SK-N-SH treated with all-trans-retinoic acid at 6 μM for 48 hours (cell line): ENCODE data around the gene PRPH2.

Experiments
- OSR1 ChIP-seq: fragments of 250-450 bp; sonication (Bioruptor Pico); IDR thresholded peaks from 2 replicates; pipeline ENCODE4 v1.8.0; 2022; ENCODE audit warnings: moderate library complexity, mild to moderate bottlenecking, inconsistent platforms
- SNAI2 ChIP-seq: fragments of 250-450 bp; sonication (Bioruptor Pico); IDR thresholded peaks from 2 replicates; pipeline ENCODE4 v1.5.0; 2020; ENCODE audit warnings: mild to moderate bottlenecking, moderate library complexity
- TOX ChIP-seq: fragments of 250-450 bp; sonication (Bioruptor Pico); IDR thresholded peaks from 2 replicates; pipeline ENCODE4 v1.8.0; 2021; ENCODE audit warnings: mild to moderate bottlenecking, moderate library complexity, borderline replicate concordance
- ZC3H10 ChIP-seq: fragments of 250-450 bp; sonication (Bioruptor Pico); IDR thresholded peaks from 2 replicates; pipeline ENCODE4 v1.5.1; 2021; ENCODE audit warnings: mild to moderate bottlenecking, moderate library complexity

- TF ChIP-seq TOX (CRISPR knock-in tag) (no peak), ZC3H10 (CRISPR knock-in tag) (no peak), SNAI2 (CRISPR knock-in tag) (no peak), OSR1 (CRISPR knock-in tag) (no peak)
Measured at GRCh38 chr6:42692137-42692911, 30.1 kb downstream of the PRPH2 start.
